ENCODE data around the gene GCNT2. TPM values are rescaled to one million over a fixed set of nuclear protein-coding genes. Genes with fewer than 3 reads are reported as not detected.
"Not testable (repeated sequence)": the region's sequence is repeated elsewhere in the genome, so short reads cannot be mapped to it uniquely, and the experiment has no call there.

Gene GCNT2
- total RNA-seq, 1 donor from 2014 or later = 16.7 TPM

DNA sequence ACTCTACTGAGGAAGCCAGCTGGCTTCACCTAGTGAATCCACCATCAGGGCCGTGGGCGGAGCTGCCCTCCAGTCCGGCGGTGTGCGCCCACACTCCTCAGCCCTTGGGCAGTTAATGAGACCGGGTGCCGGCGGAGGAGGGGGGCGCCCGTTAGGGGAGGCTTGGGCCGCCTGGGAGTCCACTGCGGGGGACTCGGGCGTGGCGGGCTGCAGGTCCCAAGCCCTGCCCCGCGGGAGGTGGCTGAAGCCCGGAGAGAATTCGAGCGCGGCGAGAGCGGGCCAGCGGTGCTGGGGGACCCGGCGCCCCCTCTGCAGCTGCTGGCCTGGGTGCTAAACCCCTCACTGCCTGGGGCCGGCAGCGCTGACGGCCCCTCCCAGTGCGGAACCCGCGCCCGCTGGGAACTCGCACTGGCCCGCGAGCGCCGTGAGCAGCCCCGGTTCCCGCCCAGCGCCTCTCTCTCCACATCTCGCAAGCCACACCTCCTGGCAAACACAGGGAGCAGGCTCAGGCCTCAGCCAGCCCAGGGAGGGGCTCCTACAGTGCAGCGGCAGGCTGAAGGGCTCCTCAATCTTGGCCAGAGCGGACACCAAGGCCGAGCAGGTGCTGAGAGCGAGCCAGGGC, 38.4 kb upstream of the GCNT2 start:
- no peaks in the 10 kb centered on the region for H3K27me3 ChIP-seq
- H3K4me1 ChIP-seq = no peaks in the 10 kb centered on the region
- no peak overlapping the region for H3K4me3 ChIP-seq
- H3K9me3 ChIP-seq = no peaks in the 10 kb centered on the region
- TF ChIP-seq, protein P1, sequence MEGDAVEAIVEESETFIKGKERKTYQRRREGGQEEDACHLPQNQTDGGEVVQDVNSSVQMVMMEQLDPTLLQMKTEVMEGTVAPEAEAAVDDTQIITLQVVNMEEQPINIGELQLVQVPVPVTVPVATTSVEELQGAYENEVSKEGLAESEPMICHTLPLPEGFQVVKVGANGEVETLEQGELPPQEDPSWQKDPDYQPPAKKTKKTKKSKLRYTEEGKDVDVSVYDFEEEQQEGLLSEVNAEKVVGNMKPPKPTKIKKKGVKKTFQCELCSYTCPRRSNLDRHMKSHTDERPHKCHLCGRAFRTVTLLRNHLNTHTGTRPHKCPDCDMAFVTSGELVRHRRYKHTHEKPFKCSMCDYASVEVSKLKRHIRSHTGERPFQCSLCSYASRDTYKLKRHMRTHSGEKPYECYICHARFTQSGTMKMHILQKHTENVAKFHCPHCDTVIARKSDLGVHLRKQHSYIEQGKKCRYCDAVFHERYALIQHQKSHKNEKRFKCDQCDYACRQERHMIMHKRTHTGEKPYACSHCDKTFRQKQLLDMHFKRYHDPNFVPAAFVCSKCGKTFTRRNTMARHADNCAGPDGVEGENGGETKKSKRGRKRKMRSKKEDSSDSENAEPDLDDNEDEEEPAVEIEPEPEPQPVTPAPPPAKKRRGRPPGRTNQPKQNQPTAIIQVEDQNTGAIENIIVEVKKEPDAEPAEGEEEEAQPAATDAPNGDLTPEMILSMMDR (IDR thresholded peaks at IDR 0.05) = no peak
- intact Hi-C loops (cut with DNase I) = no loop called here
- no peak for DNase-seq (ENCODE audit: low spot score in 2 of 2)
- H3K27ac ChIP-seq = no peak overlapping the region
- H3K36me3 ChIP-seq = no peaks in the 10 kb centered on the region

DNA sequence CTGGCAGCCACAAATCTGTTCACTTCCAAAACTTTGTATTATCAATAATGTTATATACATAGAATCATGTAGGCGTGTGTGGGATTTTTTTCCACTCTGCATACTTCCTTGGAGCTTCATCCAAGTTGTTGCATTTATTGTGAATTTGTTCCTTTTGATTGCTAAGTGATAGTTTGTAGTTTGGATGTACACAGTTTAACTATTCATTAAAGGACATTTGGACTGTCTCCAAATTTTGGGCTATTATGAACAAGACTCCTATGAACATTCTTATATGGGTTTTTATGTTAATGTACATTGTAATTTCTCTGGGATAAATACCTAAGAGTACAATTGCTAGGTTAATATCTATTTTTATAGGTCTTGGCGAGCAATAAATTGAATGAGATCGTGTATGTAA, 36.2 kb upstream of the GCNT2 start:
- Histone ChIP-seq H3K36me3 (no peaks in the 10 kb centered on the region), H3K4me3 (no peak overlapping the region), H3K4me1 (no peaks in the 10 kb centered on the region), H3K27me3 (no peaks in the 10 kb centered on the region), H3K9me3 (no peaks in the 10 kb centered on the region), H3K27ac (no peak overlapping the region)
- intact Hi-C loops (cut with DNase I) = no loop called here
- DNase-seq (ENCODE audit: low spot score in 2 of 2) = no peak
- TF ChIP-seq, protein P1 (IDR thresholded peaks at IDR 0.05) = no peak

DNA sequence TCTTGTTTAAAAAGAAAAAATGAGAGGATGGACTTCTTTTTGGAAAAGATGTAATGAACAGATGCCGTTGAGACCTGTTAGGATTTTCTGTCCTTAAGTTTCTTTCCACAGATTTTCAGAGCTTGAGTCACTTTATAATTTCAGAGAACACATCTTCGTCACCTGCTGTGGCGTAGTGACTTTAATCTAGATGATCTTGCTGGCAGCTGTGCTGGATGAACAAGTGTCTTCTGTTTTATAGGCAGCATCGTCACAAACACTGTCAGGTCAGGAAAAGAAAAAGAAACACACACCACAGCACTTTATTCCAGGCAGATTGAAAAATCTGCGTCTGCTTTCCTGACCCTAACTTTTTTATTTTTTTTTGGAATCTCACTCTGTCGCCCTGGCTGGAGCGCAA, 35.7 kb upstream of the GCNT2 start:
- TF ChIP-seq, protein P1 (IDR thresholded peaks at IDR 0.05) = no peak
- H3K4me1 ChIP-seq = no peaks in the 10 kb centered on the region
- intact Hi-C loops (cut with DNase I) = no loop called here
- no peaks in the 10 kb centered on the region for H3K36me3 ChIP-seq
- H3K9me3 ChIP-seq = no peaks in the 10 kb centered on the region
- no peaks in the 10 kb centered on the region for H3K27me3 ChIP-seq
- no peak for DNase-seq (ENCODE audit: low spot score in 2 of 2)
- no peak overlapping the region for H3K27ac ChIP-seq
- H3K4me3 ChIP-seq = no peak overlapping the region

DNA sequence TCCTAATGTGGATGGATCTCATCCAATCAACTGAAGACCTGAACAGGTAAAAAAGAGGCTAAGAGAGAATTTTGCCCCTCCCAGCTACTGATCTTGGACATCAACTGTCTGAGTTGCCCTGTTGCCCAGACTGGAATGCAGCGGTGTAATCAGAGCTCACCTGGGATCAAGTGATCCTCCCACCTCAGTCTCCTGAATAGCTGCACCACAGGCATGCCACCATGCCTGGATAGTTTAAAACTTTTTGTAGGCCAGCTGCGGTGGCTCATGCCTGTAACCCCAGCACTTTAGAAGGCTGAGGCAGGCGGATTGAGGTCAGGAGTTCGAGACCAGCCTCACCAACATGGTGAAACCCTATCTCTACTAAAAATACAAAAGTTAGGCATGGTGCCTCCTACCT, 34.9 kb upstream of the GCNT2 start:
- H3K4me3 ChIP-seq = no peak overlapping the region
- no peak for DNase-seq (ENCODE audit: low spot score in 2 of 2)
- no peaks in the 10 kb centered on the region for H3K4me1 ChIP-seq
- no peak overlapping the region for H3K27ac ChIP-seq
- TF ChIP-seq, protein P1 (IDR thresholded peaks at IDR 0.05) = no peak
- H3K36me3 ChIP-seq = no peaks in the 10 kb centered on the region
- intact Hi-C loops (cut with DNase I) = no loop called here
- no peaks in the 10 kb centered on the region for H3K9me3 ChIP-seq
- no peaks in the 10 kb centered on the region for H3K27me3 ChIP-seq

DNA sequence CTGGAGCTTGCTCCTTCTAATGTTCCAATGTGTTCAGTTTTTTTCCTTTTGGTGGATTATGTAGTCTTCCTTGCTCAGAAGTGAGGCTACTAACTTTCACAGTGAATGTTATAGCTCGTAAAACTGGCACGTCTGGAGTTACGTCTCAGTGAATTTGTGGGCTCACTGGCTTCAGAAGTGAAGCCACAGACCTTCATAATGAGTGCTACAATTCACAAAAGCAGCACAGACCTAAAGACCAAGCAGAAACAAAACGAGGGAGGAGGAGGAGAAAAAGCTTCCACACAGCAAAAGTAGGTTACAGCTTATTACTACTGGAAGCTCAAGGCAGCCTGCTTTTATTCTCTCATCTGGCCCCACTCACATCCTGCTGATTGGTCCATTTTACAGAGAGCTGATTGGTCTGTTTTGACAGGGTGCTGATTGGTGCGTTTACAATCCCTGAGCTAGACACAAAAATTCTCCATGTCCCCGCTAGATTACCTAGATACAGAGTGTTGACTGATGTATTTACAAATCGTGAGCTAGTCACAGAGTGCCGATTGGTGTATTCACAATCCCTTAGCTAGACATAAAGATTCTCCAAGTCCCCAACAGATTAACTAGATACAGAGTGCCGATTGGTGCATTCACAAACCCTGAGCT, 34.1 kb upstream of the GCNT2 start:
- H3K27ac ChIP-seq; H3K4me3 ChIP-seq; H3K4me1 ChIP-seq; H3K9me3 ChIP-seq; intact Hi-C loops (cut with DNase I); H3K27me3 ChIP-seq; H3K36me3 ChIP-seq; DNase-seq (ENCODE audit: low spot score in 2 of 2): not testable (repeated sequence)

DNA sequence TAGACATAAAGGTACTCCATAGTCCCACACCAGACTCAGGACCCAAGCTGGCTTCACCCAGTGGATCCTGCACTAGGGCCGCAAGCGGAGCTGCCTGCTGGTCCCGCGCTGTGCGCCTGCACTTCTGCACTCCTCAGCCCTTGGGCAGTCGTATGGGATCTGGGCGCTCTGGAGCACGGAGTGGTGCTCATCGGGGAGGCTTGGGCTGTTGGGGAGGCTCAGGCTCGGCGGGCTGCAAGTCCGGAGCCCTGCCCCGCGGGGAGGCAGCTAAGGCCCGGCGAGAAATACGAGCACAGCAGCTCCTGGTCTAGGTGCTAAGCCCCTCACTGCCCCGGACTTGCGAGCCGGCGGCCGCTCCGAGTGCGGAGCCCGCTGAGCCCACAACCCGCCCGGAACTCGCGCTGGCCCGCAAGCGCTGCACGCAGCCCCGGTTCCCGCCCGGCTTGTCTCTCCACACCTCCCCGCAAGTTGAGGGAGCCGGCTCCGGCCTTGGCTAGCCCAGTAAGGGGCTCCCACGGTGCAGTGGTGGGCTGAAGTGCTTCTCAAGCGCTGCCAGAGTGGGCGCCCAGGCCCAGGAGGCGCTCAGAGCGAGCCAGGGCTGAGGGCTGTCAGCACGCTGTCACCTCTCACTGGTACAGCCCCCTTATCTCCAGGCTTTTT, 33.4 kb upstream of the GCNT2 start:
- no peaks in the 10 kb centered on the region for H3K27me3 ChIP-seq
- no peak overlapping the region for H3K4me3 ChIP-seq
- DNase-seq (ENCODE audit: low spot score in 2 of 2) = no peak
- no peaks in the 10 kb centered on the region for H3K9me3 ChIP-seq
- H3K27ac ChIP-seq = no peak overlapping the region
- TF ChIP-seq, protein P1 (IDR thresholded peaks at IDR 0.05) = no peak
- H3K36me3 ChIP-seq = no peaks in the 10 kb centered on the region
- no peaks in the 10 kb centered on the region for H3K4me1 ChIP-seq
- intact Hi-C loops (cut with DNase I) = no loop called here
